GM06990 (cell line): ENCODE measurements around the gene MIX23.
A peak's percentile ranks its signal among the peaks of the same experiment; 100 is the strongest.

ENCODE experiments used
- DNase-seq: peaks from one replicate; pipeline ENCODE4 v3.0.0-alpha.2; 2011; ENCODE audit not compliant: insufficient read length; ENCODE audit errors: extremely low read depth
- H3K27me3 ChIP-seq: replicated peaks from 2 replicates; pipeline ENCODE4 v1.6.0; 2011; ENCODE audit warnings: low read length; ENCODE audit not compliant: control insufficient read depth, insufficient read depth
- H3K36me3 ChIP-seq: 2 replicates; pipeline ENCODE4 v1.5.1; 2011; ENCODE audit warnings: low read length; ENCODE audit not compliant: control insufficient read depth, insufficient read depth
- H3K4me3 ChIP-seq: replicated peaks from 2 replicates; pipeline ENCODE4 v1.5.1; 2011; ENCODE audit warnings: low read depth, mild to moderate bottlenecking, control low read depth, low read length
- CTCF ChIP-seq: IDR thresholded peaks from 2 replicates; pipeline ENCODE4 v1.5.1; 2011; ENCODE audit warnings: low read length, control low read depth, mild to moderate bottlenecking, inconsistent platforms; ENCODE audit not compliant: insufficient read depth, poor library complexity, severe bottlenecking

MIX23 gene

GRCh38 chr3:122364490-122364889 is 18.5 kb downstream of the MIX23 start:
- TF ChIP-seq CTCF: no peak
- no peaks in the 10 kb centered on the region for H3K27me3 ChIP-seq
- H3K4me3 ChIP-seq: no peak overlapping the region
- DNase-seq: no peak
- H3K36me3 ChIP-seq: peaks cover 10% of the 10 kb centered on the region

- TF ChIP-seq CTCF: no peak
- no peak for DNase-seq
- H3K27me3 ChIP-seq: no peaks in the 10 kb centered on the region
- no peak overlapping the region for H3K4me3 ChIP-seq
- H3K36me3 ChIP-seq: peaks cover 10% of the 10 kb centered on the region
Observed at GRCh38 chr3:122362026-122362425, 21.0 kb downstream of the MIX23 start.

- no peak for TF ChIP-seq CTCF
- H3K27me3 ChIP-seq: no peaks in the 10 kb centered on the region
- no peak for DNase-seq
- peaks cover 2% of the 10 kb centered on the region; the same call in 1 of the 2 replicates for H3K36me3 ChIP-seq
- H3K4me3 ChIP-seq: no peak overlapping the region
Observed at GRCh38 chr3:122358703-122359032, 24.4 kb downstream of the MIX23 start.

- peaks cover 2% of the 10 kb centered on the region; the same call in 1 of the 2 replicates for H3K36me3 ChIP-seq
- no peak for DNase-seq
- H3K27me3 ChIP-seq: no peaks in the 10 kb centered on the region
- TF ChIP-seq CTCF: no peak
- no peak overlapping the region for H3K4me3 ChIP-seq
Observed at GRCh38 chr3:122357828-122358702, 25.0 kb downstream of the MIX23 start.

- Histone ChIP-seq H3K36me3 (no peaks in the 10 kb centered on the region; the same call in 1 of the 2 replicates), H3K4me3 (no peak overlapping the region), H3K27me3 (no peaks in the 10 kb centered on the region)
- peak; percentile 3 for DNase-seq
- peak; percentile 57 for TF ChIP-seq CTCF
Observed at GRCh38 chr3:122356402-122356801, 26.6 kb downstream of the MIX23 start.

GRCh38 chr3:122355612-122356011 is 27.4 kb downstream of the MIX23 start:
- no peaks in the 10 kb centered on the region; the same call in 1 of the 2 replicates for H3K36me3 ChIP-seq

More at GRCh38 chr3:122355612-122356011, 27.4 kb downstream of the MIX23 start:
- Histone ChIP-seq H3K27me3 (no peaks in the 10 kb centered on the region), H3K4me3 (no peak overlapping the region)
- DNase-seq: no peak
- no peak for TF ChIP-seq CTCF
